ENCODE data around the gene RAB37.

- no peak for TF ChIP-seq CTCF (IDR thresholded peaks at IDR 0.05; ENCODE audit: insufficient read depth, low read length)
- TF ChIP-seq REST (IDR thresholded peaks at IDR 0.05; ENCODE audit: insufficient replicate concordance, low read depth), result no peak
- no peak for TF ChIP-seq POLR2AphosphoS5 (IDR thresholded peaks at IDR 0.05; ENCODE audit: low read depth)
These were observed 32.5 kb upstream of the RAB37 start for GRCh38 chr17:74704544-74704943.

All from HL-60 (cell line).